ENCODE measurements around the gene CALN1.

The CALN1 gene

DNA sequence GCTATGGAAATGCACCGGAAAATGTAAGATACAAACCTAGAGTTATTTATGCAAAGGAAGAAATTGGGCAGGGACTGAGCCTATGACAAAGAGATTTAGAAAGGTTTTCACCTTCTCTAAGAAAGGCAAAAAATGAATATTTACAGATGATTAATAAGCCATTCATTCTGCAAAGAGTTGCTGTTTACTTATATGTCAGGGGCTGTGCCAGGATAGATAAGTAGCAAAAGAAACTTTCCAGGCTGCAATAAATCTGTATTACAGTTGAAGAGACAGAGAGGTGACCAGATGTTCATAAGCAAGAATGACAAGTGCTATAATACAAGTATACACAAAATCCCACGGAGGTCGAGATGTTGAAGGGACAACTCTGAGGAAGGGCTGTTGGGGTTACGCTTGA lies 299.6 kb downstream of the CALN1 start:
- Histone ChIP-seq H4K20me1 (ENCODE audit: insufficient read depth, low read length) (no peaks in the 10 kb centered on the region), H3K27me3 (ENCODE audit: low read depth, low read length) (no peaks in the 10 kb centered on the region), H3K4me2 (ENCODE audit: low read length) (no peak overlapping the region), H3K4me3 (ENCODE audit: low read length) (no peak overlapping the region), H2AFZ (ENCODE audit: low read depth, low read length) (no peak overlapping the region), H3K79me2 (ENCODE audit: low read length) (no peaks in the 10 kb centered on the region), H3K9me3 (ENCODE audit: insufficient read depth, low read length) (no peaks in the 10 kb centered on the region), H3K27ac (ENCODE audit: low read length) (no peak overlapping the region), H3K9ac (ENCODE audit: low read length) (no peak overlapping the region), H3K36me3 (replicated peaks; ENCODE audit: low read depth, low read length) (no peaks in the 10 kb centered on the region), H3K4me1 (ENCODE audit: low read length) (no peaks in the 10 kb centered on the region)
- no peak for TF ChIP-seq CTCF (IDR thresholded peaks at IDR 0.05; ENCODE audit: low read depth, low read length)
- TF ChIP-seq EZH2phosphoT487 (IDR thresholded peaks at IDR 0.05; ENCODE audit: low read depth) = no peak

DNA sequence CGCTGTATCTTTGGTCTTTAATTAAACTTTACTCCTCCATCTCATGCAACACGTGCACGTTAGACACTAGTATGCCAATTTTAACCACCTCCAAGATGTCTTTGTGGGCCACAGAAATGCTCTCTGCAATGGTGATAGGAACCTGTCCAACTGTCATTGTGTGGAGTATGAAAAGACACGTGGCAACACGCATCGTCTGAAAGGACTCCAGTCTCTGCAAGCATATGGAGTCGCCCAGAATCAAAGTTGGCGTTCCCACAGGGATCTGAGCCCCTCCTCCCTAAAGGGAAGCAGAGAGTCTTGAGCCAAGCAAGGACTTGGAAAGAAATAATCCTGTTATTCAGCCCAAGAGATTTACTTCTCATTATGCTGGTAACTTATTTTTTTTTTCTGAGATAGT lies 301.1 kb downstream of the CALN1 start:
- H3K9ac ChIP-seq (ENCODE audit: low read length) = no peak overlapping the region
- H3K4me2 ChIP-seq (ENCODE audit: low read length) = no peak overlapping the region
- no peaks in the 10 kb centered on the region for H3K4me1 ChIP-seq (ENCODE audit: low read length)
- no peaks in the 10 kb centered on the region for H3K27me3 ChIP-seq (ENCODE audit: low read depth, low read length)
- no peak overlapping the region for H3K4me3 ChIP-seq (ENCODE audit: low read length)
- no peak for TF ChIP-seq CTCF (IDR thresholded peaks at IDR 0.05; ENCODE audit: low read depth, low read length)
- no peak for TF ChIP-seq EZH2phosphoT487 (IDR thresholded peaks at IDR 0.05; ENCODE audit: low read depth)
- no peaks in the 10 kb centered on the region for H3K79me2 ChIP-seq (ENCODE audit: low read length)
- H3K36me3 ChIP-seq (replicated peaks; ENCODE audit: low read depth, low read length) = no peaks in the 10 kb centered on the region
- H4K20me1 ChIP-seq (ENCODE audit: insufficient read depth, low read length) = no peaks in the 10 kb centered on the region
- H3K27ac ChIP-seq (ENCODE audit: low read length) = no peak overlapping the region
- no peak overlapping the region for H2AFZ ChIP-seq (ENCODE audit: low read depth, low read length)
- H3K9me3 ChIP-seq (ENCODE audit: insufficient read depth, low read length) = no peaks in the 10 kb centered on the region

GRCh38 chr7:72109566-72109965 lies 302.6 kb downstream of the CALN1 start:
- H3K27ac ChIP-seq (ENCODE audit: low read length) = no peak overlapping the region
- TF ChIP-seq EZH2phosphoT487 (IDR thresholded peaks at IDR 0.05; ENCODE audit: low read depth) (no peak), CTCF (IDR thresholded peaks at IDR 0.05; ENCODE audit: low read depth, low read length) (no peak)
- no peaks in the 10 kb centered on the region for H3K36me3 ChIP-seq (replicated peaks; ENCODE audit: low read depth, low read length)
- H3K9me3 ChIP-seq (ENCODE audit: insufficient read depth, low read length) = no peaks in the 10 kb centered on the region
- no peaks in the 10 kb centered on the region for H3K27me3 ChIP-seq (ENCODE audit: low read depth, low read length)
- no peak overlapping the region for H3K4me3 ChIP-seq (ENCODE audit: low read length)
- H2AFZ ChIP-seq (ENCODE audit: low read depth, low read length) = no peak overlapping the region
- H3K4me1 ChIP-seq (ENCODE audit: low read length) = no peaks in the 10 kb centered on the region
- no peaks in the 10 kb centered on the region for H3K79me2 ChIP-seq (ENCODE audit: low read length)
- H3K9ac ChIP-seq (ENCODE audit: low read length) = no peak overlapping the region
- H3K4me2 ChIP-seq (ENCODE audit: low read length) = no peak overlapping the region
- H4K20me1 ChIP-seq (ENCODE audit: insufficient read depth, low read length) = no peaks in the 10 kb centered on the region

DNA sequence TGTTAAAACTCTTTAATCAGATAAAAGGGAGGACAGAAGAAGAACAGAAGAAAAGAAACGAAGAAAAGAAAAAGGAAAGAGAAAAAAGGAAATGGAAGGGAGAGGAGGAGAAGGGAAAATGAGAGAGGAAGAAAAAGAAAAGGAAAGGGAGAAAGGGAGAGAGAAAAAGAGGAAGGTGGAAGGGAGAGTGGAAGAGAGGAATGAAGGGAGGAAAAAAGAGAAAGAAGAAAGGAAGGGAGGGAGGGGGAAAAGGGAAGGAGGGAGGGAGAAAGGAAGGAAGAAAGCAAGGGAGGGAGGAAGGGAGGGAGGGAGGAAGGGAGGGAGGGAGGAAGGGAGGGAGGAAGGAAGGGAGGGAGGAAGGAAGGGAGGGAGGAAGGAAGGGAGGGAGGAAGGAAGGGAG lies 305.7 kb downstream of the CALN1 start:
- Histone ChIP-seq H4K20me1 (ENCODE audit: insufficient read depth, low read length) (no peaks in the 10 kb centered on the region), H3K36me3 (replicated peaks; ENCODE audit: low read depth, low read length) (no peaks in the 10 kb centered on the region), H3K4me2 (ENCODE audit: low read length) (no peak overlapping the region), H3K79me2 (ENCODE audit: low read length) (no peaks in the 10 kb centered on the region), H2AFZ (ENCODE audit: low read depth, low read length) (no peak overlapping the region), H3K27me3 (ENCODE audit: low read depth, low read length) (no peaks in the 10 kb centered on the region), H3K4me3 (ENCODE audit: low read length) (no peak overlapping the region), H3K4me1 (ENCODE audit: low read length) (no peaks in the 10 kb centered on the region), H3K9me3 (ENCODE audit: insufficient read depth, low read length) (no peaks in the 10 kb centered on the region), H3K27ac (ENCODE audit: low read length) (no peak overlapping the region), H3K9ac (ENCODE audit: low read length) (no peak overlapping the region)
- no peak for TF ChIP-seq CTCF (IDR thresholded peaks at IDR 0.05; ENCODE audit: low read depth, low read length)
- TF ChIP-seq EZH2phosphoT487 (IDR thresholded peaks at IDR 0.05; ENCODE audit: low read depth) = no peak
